Activated B cell treated with CpG ODN at 0.5 μM for 24 hours (primary cell): Measurements from ENCODE around the gene NRXN3. TPM values are rescaled to one million over a fixed set of nuclear protein-coding genes. Genes with fewer than 3 reads are reported as not detected.
"Not testable (repeated sequence)": the region's sequence is repeated elsewhere in the genome, so short reads cannot be mapped to it uniquely, and the experiment has no call there.

Experiments
- ATAC-seq: fragments of 200-7000 bp; cut with Tn5 transposase; one replicate; pipeline ENCODE4 v1.10.0; 2021; ENCODE audit warnings: low read depth, mild to moderate bottlenecking, moderate library complexity
- CTCF ChIA-PET: fragments of 350-600 bp; sonication (Branson Sonifier 250); formaldehyde crosslinking; loops from one replicate; lab custom pipeline; 2021; ENCODE audit warnings: antibody characterized with exemption; lab: Charles Lee
- POLR2A ChIA-PET: fragments of 350-600 bp; sonication (Branson Sonifier 250); formaldehyde crosslinking; loops from one replicate; lab custom pipeline; 2021; ENCODE audit warnings: antibody characterized with exemption; lab: Charles Lee
- DNase-seq: peaks from one replicate; pipeline ENCODE4 v3.0.0; 2022
- H3K27ac Mint-ChIP-seq: one replicate; pipeline ENCODE4 v1.8.0; 2020; ENCODE audit warnings: mixed read lengths
- H3K27me3 Mint-ChIP-seq: one replicate; pipeline ENCODE4 v1.8.0; 2021; ENCODE audit warnings: mixed read lengths
- H3K36me3 Mint-ChIP-seq: one replicate; pipeline ENCODE4 v1.8.0; 2021; ENCODE audit warnings: low read depth, mixed read lengths
- H3K4me1 Mint-ChIP-seq: one replicate; pipeline ENCODE4 v1.8.0; 2021; ENCODE audit warnings: mixed read lengths
- H3K4me3 Mint-ChIP-seq: one replicate; pipeline ENCODE4 v1.8.0; 2020; ENCODE audit warnings: mild to moderate bottlenecking, mixed read lengths
- H3K9me3 Mint-ChIP-seq: one replicate; pipeline ENCODE4 v1.8.0; 2020; ENCODE audit warnings: mixed read lengths
- intact Hi-C: fragments of 100-400 bp; cut with micrococcal nuclease; formaldehyde crosslinking; loops from one replicate; pipeline ENCODE4 v1.15.1; 2024
- total RNA-seq: library from RNA; stranded (reverse); gene quantifications from 2 replicates; pipeline ENCODE4 v1.2.3, GENCODE V29; 2022
- TF ChIP-seq, protein P1 (sequence below): fragments of 200-600 bp; IDR thresholded peaks from one replicate; pipeline ENCODE4 v1.8.0; 2022; ENCODE audit warnings: antibody characterized with exemption, mild to moderate bottlenecking

NRXN3 gene
- total RNA-seq, 1 donor from 2014 or later: not detected

DNA sequence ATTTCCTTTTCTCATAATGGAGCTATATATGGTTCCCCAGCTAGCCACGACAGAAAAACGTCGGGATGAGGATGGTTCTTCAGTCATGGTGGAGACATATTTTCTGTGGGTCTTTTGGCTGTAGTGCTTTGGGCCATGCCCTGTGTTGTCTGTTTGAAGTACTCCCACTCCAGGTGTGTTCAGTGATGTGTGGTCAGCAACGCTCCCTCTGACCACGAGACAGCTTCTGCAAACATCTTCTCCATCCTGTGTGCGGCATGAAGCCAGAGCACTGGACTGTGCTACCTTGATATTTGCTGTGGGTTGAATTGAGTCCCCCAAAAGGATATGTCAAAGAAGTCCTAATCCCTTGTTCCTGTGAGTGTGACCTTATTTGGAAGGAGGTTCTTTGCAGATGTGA, 931.2 kb downstream of the NRXN3 start:
- Mint-ChIP-seq H3K9me3 (no peaks in the 10 kb centered on the region), H3K36me3 (no peaks in the 10 kb centered on the region), H3K4me3 (no peak overlapping the region), H3K27me3 (no peaks in the 10 kb centered on the region), H3K27ac (no peak overlapping the region), H3K4me1 (no peaks in the 10 kb centered on the region)
- TF ChIP-seq, protein P1, sequence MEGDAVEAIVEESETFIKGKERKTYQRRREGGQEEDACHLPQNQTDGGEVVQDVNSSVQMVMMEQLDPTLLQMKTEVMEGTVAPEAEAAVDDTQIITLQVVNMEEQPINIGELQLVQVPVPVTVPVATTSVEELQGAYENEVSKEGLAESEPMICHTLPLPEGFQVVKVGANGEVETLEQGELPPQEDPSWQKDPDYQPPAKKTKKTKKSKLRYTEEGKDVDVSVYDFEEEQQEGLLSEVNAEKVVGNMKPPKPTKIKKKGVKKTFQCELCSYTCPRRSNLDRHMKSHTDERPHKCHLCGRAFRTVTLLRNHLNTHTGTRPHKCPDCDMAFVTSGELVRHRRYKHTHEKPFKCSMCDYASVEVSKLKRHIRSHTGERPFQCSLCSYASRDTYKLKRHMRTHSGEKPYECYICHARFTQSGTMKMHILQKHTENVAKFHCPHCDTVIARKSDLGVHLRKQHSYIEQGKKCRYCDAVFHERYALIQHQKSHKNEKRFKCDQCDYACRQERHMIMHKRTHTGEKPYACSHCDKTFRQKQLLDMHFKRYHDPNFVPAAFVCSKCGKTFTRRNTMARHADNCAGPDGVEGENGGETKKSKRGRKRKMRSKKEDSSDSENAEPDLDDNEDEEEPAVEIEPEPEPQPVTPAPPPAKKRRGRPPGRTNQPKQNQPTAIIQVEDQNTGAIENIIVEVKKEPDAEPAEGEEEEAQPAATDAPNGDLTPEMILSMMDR: no peak
- ChIA-PET CTCF (no interaction called here), POLR2A (no interaction called here)
- no peak for ATAC-seq
- DNase-seq: no peak
- intact Hi-C loops: no loop called here

DNA sequence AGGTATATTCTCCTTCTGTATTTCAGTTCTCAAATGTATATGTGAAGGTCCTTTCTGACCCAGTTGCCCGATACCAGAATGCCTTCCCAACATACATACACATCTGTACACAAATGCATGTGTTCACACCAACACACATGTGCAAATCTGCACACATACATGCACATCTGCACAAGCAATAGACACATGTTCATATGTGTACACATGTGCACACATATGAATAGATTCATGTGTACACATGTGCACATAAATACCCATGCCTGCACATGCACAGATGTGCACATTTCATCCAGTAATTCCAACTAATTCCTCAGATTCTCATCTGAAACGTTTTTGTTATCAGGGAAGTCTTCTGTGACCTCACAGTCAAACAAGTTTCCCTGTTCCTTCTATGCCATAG, 933.6 kb downstream of the NRXN3 start:
- ChIA-PET CTCF (no interaction called here), POLR2A (no interaction called here)
- Mint-ChIP-seq H3K4me3 (no peak overlapping the region), H3K27me3 (no peaks in the 10 kb centered on the region), H3K9me3 (peaks cover 3% of the 10 kb centered on the region), H3K36me3 (no peaks in the 10 kb centered on the region), H3K27ac (no peak overlapping the region), H3K4me1 (no peaks in the 10 kb centered on the region)
- ATAC-seq (no peak), DNase-seq (no peak)
- TF ChIP-seq, protein P1: no peak
- intact Hi-C loops: no loop called here

DNA sequence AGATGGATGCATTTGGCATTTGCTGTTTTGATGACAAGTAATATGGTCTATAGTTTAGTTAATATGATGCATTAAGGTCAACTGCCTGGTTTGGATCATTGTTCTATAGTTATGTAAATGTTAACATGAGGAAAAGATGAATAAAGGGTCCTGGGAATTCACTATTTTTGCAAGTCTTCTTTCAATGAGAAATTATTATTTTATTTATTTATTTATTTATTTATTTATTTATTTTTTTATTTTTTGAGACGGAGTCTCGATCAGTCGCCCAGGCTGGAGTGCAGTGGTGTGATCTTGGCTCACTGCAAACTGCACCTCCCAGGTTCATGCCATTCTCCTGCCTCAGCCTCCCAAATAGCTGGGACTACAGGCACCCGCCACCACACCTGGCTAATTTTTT, 940.4 kb downstream of the NRXN3 start:
- CTCF ChIA-PET, H3K27me3 Mint-ChIP-seq, POLR2A ChIA-PET: not testable (repeated sequence)

DNA sequence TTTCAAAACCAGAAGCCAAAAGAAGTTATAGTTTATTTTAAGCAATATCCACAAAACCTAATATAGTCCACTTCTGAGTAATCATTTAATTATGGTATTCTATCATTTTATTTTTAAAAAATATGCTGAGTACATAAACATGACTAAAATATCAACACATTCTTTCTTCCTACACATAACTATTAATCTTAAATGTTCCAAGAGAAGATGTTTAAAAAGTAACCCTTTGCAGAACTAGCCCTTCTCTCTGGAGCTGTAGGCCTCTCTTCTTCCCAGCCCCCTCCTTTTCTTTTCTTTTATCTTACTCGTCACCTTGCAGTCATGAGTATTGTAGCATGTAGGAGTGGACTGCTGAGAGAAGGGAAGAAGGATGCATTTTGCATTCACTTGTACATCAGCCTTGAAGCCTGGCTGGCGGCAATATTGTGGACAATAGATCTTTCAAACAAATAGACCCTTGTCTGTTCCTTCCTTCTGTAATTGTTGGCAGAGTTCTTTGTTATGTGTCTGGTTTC, 941.9 kb downstream of the NRXN3 start:
- DNase-seq (no peak), ATAC-seq (no peak)
- POLR2A ChIA-PET: no interaction called here
- H3K4me1 Mint-ChIP-seq: no peaks in the 10 kb centered on the region
- TF ChIP-seq, protein P1: no peak
- CTCF ChIA-PET: no interaction called here
- H3K9me3 Mint-ChIP-seq: peaks cover 3% of the 10 kb centered on the region
- intact Hi-C loops: no loop called here
- H3K36me3 Mint-ChIP-seq: no peaks in the 10 kb centered on the region
- no peak overlapping the region for H3K4me3 Mint-ChIP-seq
- H3K27me3 Mint-ChIP-seq: no peaks in the 10 kb centered on the region
- H3K27ac Mint-ChIP-seq: no peak overlapping the region

More for the DNA sequence above, 940.4 kb downstream of the NRXN3 start:
- H3K9me3 Mint-ChIP-seq, DNase-seq, H3K36me3 Mint-ChIP-seq, H3K4me1 Mint-ChIP-seq, H3K27ac Mint-ChIP-seq, H3K4me3 Mint-ChIP-seq, intact Hi-C loops, ATAC-seq: not testable (repeated sequence)

DNA sequence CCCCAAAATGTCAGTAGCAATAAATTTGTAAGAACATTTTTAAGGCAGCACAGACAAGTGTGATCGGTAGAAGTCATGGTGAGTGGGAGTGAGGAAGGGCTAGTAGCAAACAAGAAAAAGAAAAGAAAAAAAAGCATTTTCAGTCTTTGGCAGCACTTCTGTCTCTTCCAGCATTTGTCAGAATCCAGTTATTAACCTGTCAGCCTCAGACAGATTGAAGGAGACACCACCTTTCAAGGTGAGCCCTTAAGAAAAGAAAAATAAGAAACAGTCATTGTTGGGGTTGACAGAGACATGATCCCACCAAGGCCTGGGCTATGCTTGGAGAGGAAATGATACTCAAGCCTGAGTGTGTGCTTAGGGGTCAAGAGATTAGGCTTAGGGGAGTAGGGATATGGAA, 947.4 kb downstream of the NRXN3 start:
- peaks cover 3% of the 10 kb centered on the region for H3K9me3 Mint-ChIP-seq
- TF ChIP-seq, protein P1: no peak
- no peak overlapping the region for H3K27ac Mint-ChIP-seq
- no peak for DNase-seq
- POLR2A ChIA-PET: no interaction called here
- CTCF ChIA-PET: no interaction called here
- no peak for ATAC-seq
- H3K36me3 Mint-ChIP-seq: no peaks in the 10 kb centered on the region
- H3K4me3 Mint-ChIP-seq: no peak overlapping the region
- no peaks in the 10 kb centered on the region for H3K4me1 Mint-ChIP-seq
- intact Hi-C loops: no loop called here
- H3K27me3 Mint-ChIP-seq: no peaks in the 10 kb centered on the region

DNA sequence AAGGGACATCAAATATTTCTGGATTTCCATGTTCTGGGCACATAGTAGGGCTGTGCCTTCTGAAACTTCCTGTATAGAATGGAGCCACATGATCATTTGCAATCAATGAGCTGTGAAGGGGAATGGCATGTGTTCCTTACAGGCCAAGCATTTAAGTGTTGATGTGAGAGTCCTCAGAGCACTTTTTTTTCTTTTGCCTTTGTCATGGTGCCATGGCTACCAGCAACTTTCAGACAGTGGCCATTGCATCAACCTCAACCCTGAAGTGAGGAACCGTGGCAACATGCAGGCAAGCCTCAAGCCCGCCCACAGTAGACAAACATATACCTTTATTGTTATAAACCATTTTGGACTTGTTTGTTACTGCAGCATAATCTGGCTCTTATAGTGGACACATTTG, 948.1 kb downstream of the NRXN3 start:
- Mint-ChIP-seq H3K36me3 (no peaks in the 10 kb centered on the region), H3K4me3 (no peak overlapping the region), H3K4me1 (no peaks in the 10 kb centered on the region), H3K9me3 (peaks cover 3% of the 10 kb centered on the region), H3K27me3 (no peaks in the 10 kb centered on the region), H3K27ac (no peak overlapping the region)
- POLR2A ChIA-PET: no interaction called here
- TF ChIP-seq, protein P1: no peak
- ATAC-seq (no peak), DNase-seq (no peak)
- intact Hi-C loops: no loop called here
- CTCF ChIA-PET: no interaction called here
